Gastrocnemius medialis (tissue), 4 donors: ENCODE measurements around the gene DBT.

Experiments
- CTCF ChIP-seq, 5 experiments: fragments of 450-650 bp in 3 of 5; fragments of 200-600 bp in 2 of 5; sonication (generic) in 2 of 5; IDR thresholded peaks in 4 of 5; conservative IDR thresholded peaks in 1 of 5; 1 replicate in 4 of 5; 2 replicates in 1 of 5; pipeline ENCODE4 v1.5.1; 2016 to 2019; ENCODE audit warnings: antibody characterized with exemption in 5 of 5, mild to moderate bottlenecking in 3 of 5, moderate library complexity in 3 of 5
- POLR2A ChIP-seq, 2 donors: fragments of 450-650 bp; IDR thresholded peaks; one replicate each; pipeline ENCODE4 v1.6.1; 2017; ENCODE audit warnings: antibody characterized with exemption in 2 of 2, mild to moderate bottlenecking in 2 of 2, moderate library complexity in 2 of 2

- no peak for TF ChIP-seq CTCF (IDR thresholded peaks at IDR 0.05 in 4 of 5, conservative IDR thresholded peaks at IDR 0.05 in 1 of 5)
- peak; percentile 74 to 84 for TF ChIP-seq POLR2A (IDR thresholded peaks at IDR 0.05)
These were observed at the start of gene DBT for GRCh38 chr1:100249537-100250257.
